Activated CD4-positive, alpha-beta T cell treated with anti-CD3 and anti-CD28 coated beads for 36 hours (primary cell): ENCODE measurements around the gene NTF4. TPM values are rescaled to one million over a fixed set of nuclear protein-coding genes. Genes with fewer than 3 reads are reported as not detected.
A peak's percentile ranks its signal among the peaks of the same experiment; 100 is the strongest.
"Not testable (repeated sequence)": the region's sequence is repeated elsewhere in the genome, so short reads cannot be mapped to it uniquely, and the experiment has no call there.

Experiments
- ATAC-seq: fragments of 200-7000 bp; cut with Tn5 transposase; one replicate; pipeline ENCODE4 v1.10.0; 2021; ENCODE audit warnings: mild to moderate bottlenecking, moderate library complexity
- CTCF ChIA-PET: fragments of 350-600 bp; sonication (Branson Sonifier 250); formaldehyde crosslinking; loops from one replicate; lab custom pipeline; 2021; ENCODE audit warnings: antibody characterized with exemption; lab: Charles Lee
- POLR2A ChIA-PET: fragments of 350-600 bp; sonication (Branson Sonifier 250); formaldehyde crosslinking; loops from one replicate; lab custom pipeline; 2021; ENCODE audit warnings: antibody characterized with exemption, inconsistent platforms; lab: Charles Lee
- DNase-seq: peaks from one replicate; pipeline ENCODE4 v3.0.0-alpha.2; 2020
- H3K27ac Mint-ChIP-seq: one replicate; pipeline ENCODE4 v1.8.0; 2021; ENCODE audit warnings: mixed read lengths
- H3K27me3 Mint-ChIP-seq: one replicate; pipeline ENCODE4 v1.8.0; 2021; ENCODE audit warnings: mixed read lengths
- H3K36me3 Mint-ChIP-seq: one replicate; pipeline ENCODE4 v1.8.0; 2021; ENCODE audit warnings: low read depth, mixed read lengths
- H3K4me1 Mint-ChIP-seq: one replicate; pipeline ENCODE4 v1.8.0; 2021; ENCODE audit warnings: mixed read lengths
- H3K4me3 Mint-ChIP-seq: one replicate; pipeline ENCODE4 v1.8.0; 2021; ENCODE audit warnings: mild to moderate bottlenecking, moderate library complexity, mixed read lengths
- H3K9me3 Mint-ChIP-seq: one replicate; pipeline ENCODE4 v1.8.0; 2021; ENCODE audit warnings: low read depth, mixed read lengths
- intact Hi-C, 2 experiments: fragments of 100-400 bp; cut with DNase I in 1 of 2; cut with micrococcal nuclease in 1 of 2; formaldehyde crosslinking; loops; one replicate each; pipeline versions ENCODE4 v1.14.2 to v1.15.1; 2022 to 2024; cut with DNase I, micrococcal nuclease
- total RNA-seq, 2 experiments: library from RNA; stranded (reverse); gene quantifications; one replicate each; pipeline ENCODE4 v1.2.3, GENCODE V29; 2021

NTF4 gene
- total RNA-seq, 2 experiments from 2014 or later, result not detected

- Mint-ChIP-seq H3K36me3 (peaks cover 5% of the 10 kb centered on the region), H3K27ac (peak overlapping the region; percentile 63), H3K4me1 (peaks cover 16% of the 10 kb centered on the region), H3K9me3 (no peaks in the 10 kb centered on the region), H3K27me3 (peaks cover 6% of the 10 kb centered on the region), H3K4me3 (peak overlapping the region; percentile 76)
- intact Hi-C loops, result loop anchor here in 1 of 2 experiments (5.0 kb wide), 1 partner anchor 133 kb away; no protein-coding TSS in a partner anchor
- DNase-seq (peak; percentile 82), ATAC-seq (peak; percentile 66)
- CTCF ChIA-PET, result interaction anchor here (0.6 to 2.7 kb wide), 7 partner anchors 8 to 87 kb away, joined by 3 to 18 read pairs (median 5); partner anchors contain the start of genes GYS1 and RUVBL2
- POLR2A ChIA-PET, result interaction anchor here (0.6 to 0.8 kb wide), 2 partner anchors 26 to 68 kb away, joined by 3 read pairs; partner anchors contain the start of gene RUVBL2
Measured at GRCh38 chr19:49019242-49019932, 45.2 kb downstream of the NTF4 start.

GRCh38 chr19:49018388-49019241 lies 46.0 kb downstream of the NTF4 start:
- Mint-ChIP-seq H3K4me1 (peaks cover 16% of the 10 kb centered on the region), H3K27ac (peak overlapping the region; percentile 63), H3K4me3 (peak overlapping the region; percentile 76)
- intact Hi-C loops, result loop anchor here in 1 of 2 experiments (5.0 kb wide), 1 partner anchor 134 kb away; no protein-coding TSS in a partner anchor
- DNase-seq, result peak; percentile 36
- POLR2A ChIA-PET, result interaction anchor here (0.6 kb wide), 2 partner anchors 69 to 92 kb away, joined by 3 read pairs; no protein-coding TSS in a partner anchor
- H3K36me3 Mint-ChIP-seq, H3K27me3 Mint-ChIP-seq, H3K9me3 Mint-ChIP-seq: not testable (repeated sequence)
- CTCF ChIA-PET, result interaction anchor here (0.9 to 2.7 kb wide), 7 partner anchors 19 to 51 kb away, joined by 4 to 18 read pairs (median 6); partner anchors contain the start of genes GYS1 and RUVBL2
- ATAC-seq, result peak; percentile 22

GRCh38 chr19:49017666-49018351 lies 46.8 kb downstream of the NTF4 start:
- ATAC-seq, result peak; percentile 76
- H3K4me1 Mint-ChIP-seq, result peaks cover 16% of the 10 kb centered on the region
- intact Hi-C loops, result loop anchor here in 1 of 2 experiments (5.0 kb wide), 1 partner anchor 134 kb away; no protein-coding TSS in a partner anchor
- H3K4me3 Mint-ChIP-seq, result peak overlapping the region; percentile 76
- no peaks in the 10 kb centered on the region for H3K9me3 Mint-ChIP-seq
- ChIA-PET POLR2A (interaction anchor here (0.6 kb wide), 1 partner anchor 93 kb away, joined by 3 read pairs; no protein-coding TSS in a partner anchor), CTCF (interaction anchor here (0.5 to 2.7 kb wide), 6 partner anchors 18 to 208 kb away, joined by 3 to 13 read pairs (median 4); partner anchors contain the start of genes GYS1 and RUVBL2)
- H3K27ac Mint-ChIP-seq, result no peak overlapping the region
- H3K27me3 Mint-ChIP-seq, result peaks cover 6% of the 10 kb centered on the region
- H3K36me3 Mint-ChIP-seq, result peaks cover 9% of the 10 kb centered on the region
- peak; percentile 80 for DNase-seq

GRCh38 chr19:49017041-49017665 lies 47.5 kb downstream of the NTF4 start, which contains the start of gene LHB:
Gene LHB, minus strand, starts transcription at chr19:49017091. Its CDS starts 10 bp downstream, at chr19:49017081.
- Mint-ChIP-seq H3K9me3 (no peaks in the 10 kb centered on the region), H3K4me3 (no peak within 1 kb of the TSS), H3K27ac (no peak within 1 kb of the TSS), H3K4me1 (peaks cover 16% of the 10 kb centered on the region), H3K27me3 (peaks cover 6% of the 10 kb centered on the region), H3K36me3 (peaks cover 9% of the 10 kb centered on the region)
- POLR2A ChIA-PET, result no interaction called here
- no peak for ATAC-seq
- intact Hi-C loops, result loop anchor here in 1 of 2 experiments (5.0 kb wide), 1 partner anchor 135 kb away; no protein-coding TSS in a partner anchor
- no peak for DNase-seq
- CTCF ChIA-PET, result interaction anchor here (0.5 to 1.1 kb wide), 4 partner anchors 17 to 209 kb away, joined by 3 to 6 read pairs (median 3); partner anchors contain the start of genes GYS1 and RUVBL2

- DNase-seq (no peak), ATAC-seq (no peak)
- H3K9me3 Mint-ChIP-seq, result no peaks in the 10 kb centered on the region
- H3K4me3 Mint-ChIP-seq, result no peak overlapping the region
- peaks cover 11% of the 10 kb centered on the region for H3K4me1 Mint-ChIP-seq
- ChIA-PET POLR2A (no interaction called here), CTCF (interaction anchor here (0.9 kb wide), 1 partner anchor 17 kb away, joined by 3 read pairs; no protein-coding TSS in a partner anchor)
- intact Hi-C loops, result loop anchor here in 1 of 2 experiments (5.0 kb wide), 1 partner anchor 136 kb away; no protein-coding TSS in a partner anchor
- peaks cover 6% of the 10 kb centered on the region for H3K27me3 Mint-ChIP-seq
- H3K27ac Mint-ChIP-seq, result no peak overlapping the region
- peaks cover 11% of the 10 kb centered on the region for H3K36me3 Mint-ChIP-seq
Measured at GRCh38 chr19:49016067-49016839, 48.4 kb downstream of the NTF4 start.

GRCh38 chr19:49014870-49015255 lies 49.8 kb downstream of the NTF4 start:
- H3K4me1 Mint-ChIP-seq, result peaks cover 7% of the 10 kb centered on the region

GRCh38 chr19:49014123-49014869 lies 50.3 kb downstream of the NTF4 start:
- Mint-ChIP-seq H3K9me3 (no peaks in the 10 kb centered on the region), H3K27me3 (peaks cover 3% of the 10 kb centered on the region), H3K36me3 (peaks cover 22% of the 10 kb centered on the region), H3K27ac (no peak overlapping the region), H3K4me1 (peaks cover 6% of the 10 kb centered on the region), H3K4me3 (no peak overlapping the region)
- DNase-seq (no peak), ATAC-seq (no peak)
- CTCF ChIA-PET, result interaction anchor here (0.5 kb wide), 1 partner anchor 353 kb away, joined by 3 read pairs; no protein-coding TSS in a partner anchor
- intact Hi-C loops, result no loop called here
- POLR2A ChIA-PET, result no interaction called here

More at GRCh38 chr19:49014870-49015255, 49.8 kb downstream of the NTF4 start:
- ATAC-seq (no peak), DNase-seq (no peak)
- Mint-ChIP-seq H3K9me3 (no peaks in the 10 kb centered on the region), H3K27ac (no peak overlapping the region), H3K36me3 (peaks cover 17% of the 10 kb centered on the region), H3K27me3 (peaks cover 4% of the 10 kb centered on the region), H3K4me3 (no peak overlapping the region)
- CTCF ChIA-PET, result no interaction called here
- intact Hi-C loops, result loop anchor here in 1 of 2 experiments (5.0 kb wide), 1 partner anchor 137 kb away; no protein-coding TSS in a partner anchor
- POLR2A ChIA-PET, result no interaction called here

- H3K4me1 Mint-ChIP-seq, result no peaks in the 10 kb centered on the region
- no peak for DNase-seq
- intact Hi-C loops, result no loop called here
- H3K27ac Mint-ChIP-seq, result no peak overlapping the region
- H3K27me3 Mint-ChIP-seq, result no peaks in the 10 kb centered on the region
- H3K9me3 Mint-ChIP-seq, result no peaks in the 10 kb centered on the region
- CTCF ChIA-PET, result interaction anchor here (1.4 kb wide), 1 partner anchor 11 kb away, joined by 7 read pairs; no protein-coding TSS in a partner anchor
- no peak for ATAC-seq
- POLR2A ChIA-PET, result no interaction called here
- H3K36me3 Mint-ChIP-seq, result peaks cover 27% of the 10 kb centered on the region
- H3K4me3 Mint-ChIP-seq, result no peak overlapping the region
Measured at GRCh38 chr19:49011194-49011593, 53.4 kb downstream of the NTF4 start.
